Nephron (organoid): ENCODE data around the gene TEKT2.

Experiments
- H3K27ac Mint-ChIP-seq, 3 experiments: 2 replicates each; pipeline ENCODE4 v1.8.0; 2020; ENCODE audit warnings: mixed read lengths in 3 of 3, mild to moderate bottlenecking in 2 of 3, moderate library complexity in 1 of 3
- H3K27me3 Mint-ChIP-seq: 2 replicates; pipeline ENCODE4 v1.8.0; 2021; ENCODE audit warnings: low read depth, mild to moderate bottlenecking, moderate library complexity, mixed read lengths
- H3K36me3 Mint-ChIP-seq: 2 replicates; pipeline ENCODE4 v1.8.0; 2020; ENCODE audit warnings: low read depth, mixed read lengths
- H3K4me1 Mint-ChIP-seq: 2 replicates; pipeline ENCODE4 v1.8.0; 2020; ENCODE audit warnings: mixed read lengths
- H3K4me3 Mint-ChIP-seq, 3 experiments: 2 replicates each; pipeline ENCODE4 v1.8.0; 2020; ENCODE audit warnings: mild to moderate bottlenecking in 3 of 3, mixed read lengths in 3 of 3, moderate library complexity in 2 of 3
- H3K9me3 Mint-ChIP-seq: 2 replicates; pipeline ENCODE4 v1.8.0; 2020; ENCODE audit warnings: mixed read lengths
- TF ChIP-seq, protein P1 (sequence below), 3 experiments: fragments of 200-600 bp; sonication (generic); IDR thresholded peaks; one replicate each; pipeline ENCODE4 v1.5.0; 2021; ENCODE audit warnings: antibody characterized with exemption in 3 of 3; ENCODE audit not compliant: unreplicated experiment in 3 of 3

TEKT2 gene

DNA sequence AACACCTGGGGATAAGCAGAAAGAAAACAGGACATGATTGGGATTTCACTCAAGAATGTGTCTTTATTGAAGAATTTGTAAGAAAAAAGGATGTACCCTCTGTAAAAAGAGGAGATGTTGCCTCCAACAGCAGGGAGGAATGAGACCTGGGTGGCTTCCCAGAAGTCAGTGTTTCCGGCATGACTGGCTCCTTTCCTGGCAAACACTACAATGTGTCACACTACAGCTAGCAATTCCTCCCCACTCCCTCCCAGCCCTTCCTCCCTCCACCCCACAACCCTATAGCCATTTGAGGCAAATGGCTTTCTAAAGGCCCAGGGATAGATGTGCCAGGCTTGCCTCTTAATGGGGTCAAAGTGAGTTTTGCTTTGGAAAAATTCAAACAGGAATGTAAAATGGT, 52.6 kb downstream of the TEKT2 start:
- H3K27me3 Mint-ChIP-seq = no peaks in the 10 kb centered on the region
- no peaks in the 10 kb centered on the region for H3K9me3 Mint-ChIP-seq

DNA sequence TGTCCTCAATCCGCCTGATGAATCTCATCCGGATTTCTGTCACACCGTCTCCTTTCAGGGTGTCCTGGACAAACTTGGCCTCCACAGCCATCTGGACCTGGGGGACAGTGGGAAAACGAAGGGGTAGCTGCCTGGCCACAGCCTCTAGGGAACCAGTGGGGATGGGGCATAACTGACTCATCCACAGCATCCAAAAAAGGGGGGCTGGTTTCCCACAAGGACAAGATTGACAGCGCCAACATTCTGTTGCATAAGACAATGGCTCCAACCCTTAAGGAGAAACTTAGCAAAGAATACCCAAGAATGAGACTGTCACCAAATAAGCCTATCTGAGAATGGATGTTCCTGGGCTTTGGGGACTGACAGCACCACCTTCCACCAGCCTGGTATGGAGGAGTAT, 53.3 kb downstream of the TEKT2 start:
- no peak overlapping the region for H3K27ac Mint-ChIP-seq
- H3K36me3 Mint-ChIP-seq = peaks cover 21% of the 10 kb centered on the region
- TF ChIP-seq, protein P1, sequence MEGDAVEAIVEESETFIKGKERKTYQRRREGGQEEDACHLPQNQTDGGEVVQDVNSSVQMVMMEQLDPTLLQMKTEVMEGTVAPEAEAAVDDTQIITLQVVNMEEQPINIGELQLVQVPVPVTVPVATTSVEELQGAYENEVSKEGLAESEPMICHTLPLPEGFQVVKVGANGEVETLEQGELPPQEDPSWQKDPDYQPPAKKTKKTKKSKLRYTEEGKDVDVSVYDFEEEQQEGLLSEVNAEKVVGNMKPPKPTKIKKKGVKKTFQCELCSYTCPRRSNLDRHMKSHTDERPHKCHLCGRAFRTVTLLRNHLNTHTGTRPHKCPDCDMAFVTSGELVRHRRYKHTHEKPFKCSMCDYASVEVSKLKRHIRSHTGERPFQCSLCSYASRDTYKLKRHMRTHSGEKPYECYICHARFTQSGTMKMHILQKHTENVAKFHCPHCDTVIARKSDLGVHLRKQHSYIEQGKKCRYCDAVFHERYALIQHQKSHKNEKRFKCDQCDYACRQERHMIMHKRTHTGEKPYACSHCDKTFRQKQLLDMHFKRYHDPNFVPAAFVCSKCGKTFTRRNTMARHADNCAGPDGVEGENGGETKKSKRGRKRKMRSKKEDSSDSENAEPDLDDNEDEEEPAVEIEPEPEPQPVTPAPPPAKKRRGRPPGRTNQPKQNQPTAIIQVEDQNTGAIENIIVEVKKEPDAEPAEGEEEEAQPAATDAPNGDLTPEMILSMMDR (IDR thresholded peaks at IDR 0.05; ENCODE audit: unreplicated experiment in 3 of 3) = no peak
- peaks cover 20% of the 10 kb centered on the region for H3K4me1 Mint-ChIP-seq
- H3K9me3 Mint-ChIP-seq = no peaks in the 10 kb centered on the region
- no peak overlapping the region for H3K4me3 Mint-ChIP-seq
- no peaks in the 10 kb centered on the region for H3K27me3 Mint-ChIP-seq

More for the DNA sequence above, 52.6 kb downstream of the TEKT2 start:
- peaks cover 17% of the 10 kb centered on the region for H3K4me1 Mint-ChIP-seq
- H3K36me3 Mint-ChIP-seq = peaks cover 21% of the 10 kb centered on the region
- no peak overlapping the region for H3K4me3 Mint-ChIP-seq
- TF ChIP-seq, protein P1 (IDR thresholded peaks at IDR 0.05; ENCODE audit: unreplicated experiment in 3 of 3) = no peak
- H3K27ac Mint-ChIP-seq = no peak overlapping the region

DNA sequence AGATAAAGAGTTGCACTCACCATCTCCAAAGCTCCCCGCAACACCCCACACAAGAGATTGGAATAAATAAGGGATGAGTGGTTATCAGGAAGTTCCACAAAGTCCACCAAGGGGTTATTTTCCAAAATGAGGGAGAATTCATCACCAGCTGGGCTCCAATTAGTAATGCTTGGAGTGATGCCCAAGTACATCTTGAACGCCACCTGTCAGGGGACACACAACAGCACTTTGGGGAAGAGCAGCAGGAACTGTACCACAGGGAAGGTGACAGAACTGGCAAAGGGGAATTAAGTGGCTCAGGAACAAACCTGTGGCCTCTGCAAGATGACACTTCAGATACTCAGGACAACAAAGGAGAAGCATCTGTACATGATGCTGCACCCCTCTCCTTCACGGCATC, 53.9 kb downstream of the TEKT2 start:
- Mint-ChIP-seq H3K27ac (peak overlapping the region in 1 of 3 experiments; percentile 10), H3K36me3 (peaks cover 21% of the 10 kb centered on the region), H3K27me3 (no peaks in the 10 kb centered on the region), H3K4me3 (no peak overlapping the region), H3K9me3 (no peaks in the 10 kb centered on the region), H3K4me1 (peaks cover 23% of the 10 kb centered on the region)
- TF ChIP-seq, protein P1 (IDR thresholded peaks at IDR 0.05; ENCODE audit: unreplicated experiment in 3 of 3) = no peak
